ENCODE data around the gene ARHGEF11. TPM values are rescaled to one million over a fixed set of nuclear protein-coding genes. Genes with fewer than 3 reads are reported as not detected.

The ARHGEF11 gene
- total RNA-seq, 1 donor from 2014 or later = 43.5 TPM

DNA sequence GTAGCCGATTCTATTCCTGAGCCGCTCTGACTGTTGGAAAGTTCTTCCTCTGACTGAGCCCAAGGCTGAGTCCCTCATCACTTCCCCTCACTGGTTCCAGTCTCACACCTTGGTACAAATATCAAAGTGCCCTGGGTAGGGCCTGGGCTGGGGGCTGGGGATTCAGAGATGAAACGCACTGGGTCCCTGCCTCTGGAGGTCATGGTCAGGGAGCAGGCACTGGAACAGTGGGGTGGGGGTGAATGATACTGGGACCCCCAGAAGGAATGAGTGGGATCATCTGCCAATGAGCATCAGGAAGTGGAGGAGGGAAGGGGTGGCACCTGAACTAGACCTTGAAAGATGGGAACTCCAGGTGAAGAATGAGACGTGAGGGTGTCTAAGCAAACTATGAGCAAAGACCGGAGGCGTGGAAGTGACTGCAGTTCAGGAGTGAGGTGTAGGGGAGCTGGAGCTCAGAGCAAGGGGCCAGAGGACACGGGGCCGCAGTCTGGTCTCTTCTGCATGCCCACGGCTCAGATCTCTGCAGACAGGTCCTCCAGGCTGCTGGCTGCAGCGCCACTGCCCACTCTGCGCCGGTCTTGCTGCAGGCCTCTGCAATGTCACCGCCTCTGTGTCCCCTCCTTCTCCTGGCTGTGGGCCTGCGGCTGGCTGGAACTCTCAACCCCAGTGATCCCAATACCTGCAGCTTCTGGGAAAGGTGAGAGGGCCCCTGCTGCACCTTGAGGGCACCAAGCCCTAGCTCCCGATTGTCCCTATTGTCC lies 142.0 kb downstream of the ARHGEF11 start:
- no peak overlapping the region for H3K4me3 ChIP-seq
- no peak for TF ChIP-seq CTCF (IDR thresholded peaks at IDR 0.05)
- DNase-seq (ENCODE audit: low spot score in 2 of 2) = no peak
- intact Hi-C loops (cut with DNase I) = no loop called here
- no peaks in the 10 kb centered on the region for H3K9me3 ChIP-seq
- no peak overlapping the region for H3K27ac ChIP-seq
- peaks cover 18 to 21% of the 10 kb centered on the region in 2 donors for H3K36me3 ChIP-seq
- H3K4me1 ChIP-seq = peaks cover 0 to 4% of the 10 kb centered on the region in 2 donors
- no peaks in the 10 kb centered on the region for H3K27me3 ChIP-seq

GRCh38 chr1:156901966-156902915 lies 143.3 kb downstream of the ARHGEF11 start:
- Histone ChIP-seq H3K4me1 (peaks cover 0 to 13% of the 10 kb centered on the region in 2 donors), H3K9me3 (no peaks in the 10 kb centered on the region), H3K27ac (no peak overlapping the region), H3K36me3 (peaks cover 8 to 13% of the 10 kb centered on the region in 2 donors), H3K27me3 (no peaks in the 10 kb centered on the region), H3K4me3 (no peak overlapping the region)
- intact Hi-C loops (cut with DNase I) = no loop called here
- DNase-seq (ENCODE audit: low spot score in 2 of 2) = no peak
- no peak for TF ChIP-seq CTCF (IDR thresholded peaks at IDR 0.05)

DNA sequence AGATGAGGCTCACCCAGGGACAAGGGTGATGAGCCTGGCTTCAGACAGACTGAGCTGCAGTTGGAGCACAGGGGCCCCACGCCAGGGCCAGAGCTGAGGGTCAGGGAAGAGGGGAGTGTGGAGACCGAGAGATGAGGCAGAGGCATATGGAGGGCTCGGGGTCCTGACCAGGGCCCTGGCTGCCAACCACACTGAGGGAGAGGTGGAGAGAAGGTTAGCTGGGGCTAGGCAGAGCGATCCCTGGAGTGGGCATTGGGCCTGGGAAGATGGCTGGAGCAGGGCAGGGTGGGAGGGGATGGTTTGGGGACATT lies 144.0 kb downstream of the ARHGEF11 start:
- intact Hi-C loops (cut with DNase I) = no loop called here

GRCh38 chr1:156900896-156901589 lies 144.5 kb downstream of the ARHGEF11 start:
- DNase-seq (ENCODE audit: low spot score in 2 of 2) = no peak
- Histone ChIP-seq H3K4me1 (peaks cover 0 to 16% of the 10 kb centered on the region in 2 donors), H3K9me3 (no peaks in the 10 kb centered on the region), H3K27ac (no peak overlapping the region), H3K27me3 (no peaks in the 10 kb centered on the region), H3K36me3 (peaks cover 0 to 4% of the 10 kb centered on the region in 2 donors), H3K4me3 (no peak overlapping the region)
- TF ChIP-seq CTCF (IDR thresholded peaks at IDR 0.05) = no peak
- intact Hi-C loops (cut with DNase I) = no loop called here

More for the DNA sequence above, 144.0 kb downstream of the ARHGEF11 start:
- Histone ChIP-seq H3K9me3 (no peaks in the 10 kb centered on the region), H3K4me1 (peaks cover 0 to 13% of the 10 kb centered on the region in 2 donors), H3K27ac (no peak overlapping the region), H3K27me3 (no peaks in the 10 kb centered on the region), H3K36me3 (peaks cover 3 to 7% of the 10 kb centered on the region in 2 donors), H3K4me3 (no peak overlapping the region)
- TF ChIP-seq CTCF (IDR thresholded peaks at IDR 0.05) = no peak
- no peak for DNase-seq (ENCODE audit: low spot score in 2 of 2)

DNA sequence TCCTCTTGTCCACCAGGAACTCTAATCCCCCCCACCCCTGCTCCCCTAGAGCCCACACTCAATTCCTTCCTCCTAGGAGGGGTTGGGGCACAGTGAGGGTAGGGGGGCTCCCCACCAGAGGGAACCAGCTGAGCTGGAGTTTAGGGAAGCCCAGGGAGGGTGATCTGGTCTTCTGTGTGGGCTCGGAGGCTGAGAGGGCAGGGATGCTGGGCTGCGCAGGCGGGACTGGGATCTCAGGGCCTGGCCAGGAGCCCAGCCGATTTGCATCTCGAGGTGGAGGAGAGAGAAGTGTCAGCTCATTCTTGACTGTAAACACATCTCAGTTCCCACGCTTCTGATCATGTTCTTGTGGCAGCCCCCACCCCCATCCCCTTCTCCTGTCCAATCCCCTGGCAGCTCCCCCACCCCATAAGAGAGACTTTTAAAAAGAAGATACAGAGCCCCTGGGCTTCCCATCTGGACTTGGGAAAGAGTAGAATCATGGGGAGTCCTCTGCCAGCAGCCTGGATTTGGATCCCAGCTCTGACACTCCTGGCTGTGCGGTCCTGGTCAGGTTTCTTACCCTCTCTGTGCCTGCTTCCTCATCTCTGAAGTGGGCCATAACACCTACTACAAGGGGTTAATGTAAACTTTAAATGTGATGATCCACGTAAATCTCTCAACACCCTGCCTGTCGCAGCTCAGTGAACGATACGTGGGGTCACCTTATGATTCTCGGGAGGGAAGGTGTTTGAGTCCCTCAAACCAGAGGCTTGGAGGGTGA lies 145.4 kb downstream of the ARHGEF11 start:
- no peaks in the 10 kb centered on the region for H3K27me3 ChIP-seq
- TF ChIP-seq CTCF (IDR thresholded peaks at IDR 0.05) = no peak
- intact Hi-C loops (cut with DNase I) = loop anchor here (10.0 kb wide), 1 partner anchor 205 kb away; no protein-coding TSS in a partner anchor
- no peak for DNase-seq (ENCODE audit: low spot score in 2 of 2)
- H3K36me3 ChIP-seq = peaks cover 0 to 1% of the 10 kb centered on the region in 2 donors
- no peaks in the 10 kb centered on the region for H3K9me3 ChIP-seq
- no peak overlapping the region for H3K4me3 ChIP-seq
- H3K4me1 ChIP-seq = peaks cover 0 to 17% of the 10 kb centered on the region in 2 donors
- no peak overlapping the region for H3K27ac ChIP-seq

All from ascending aorta (tissue), 2 donors.